Measurements from ENCODE around the gene DRC7. TPM values are rescaled to one million over a fixed set of nuclear protein-coding genes. Genes with fewer than 3 reads are reported as not detected.

DRC7 gene
- total and polyA plus RNA-seq, 4 donors: 0.06 to 1.8 (median 0.08) TPM; not detected in 1

DNA sequence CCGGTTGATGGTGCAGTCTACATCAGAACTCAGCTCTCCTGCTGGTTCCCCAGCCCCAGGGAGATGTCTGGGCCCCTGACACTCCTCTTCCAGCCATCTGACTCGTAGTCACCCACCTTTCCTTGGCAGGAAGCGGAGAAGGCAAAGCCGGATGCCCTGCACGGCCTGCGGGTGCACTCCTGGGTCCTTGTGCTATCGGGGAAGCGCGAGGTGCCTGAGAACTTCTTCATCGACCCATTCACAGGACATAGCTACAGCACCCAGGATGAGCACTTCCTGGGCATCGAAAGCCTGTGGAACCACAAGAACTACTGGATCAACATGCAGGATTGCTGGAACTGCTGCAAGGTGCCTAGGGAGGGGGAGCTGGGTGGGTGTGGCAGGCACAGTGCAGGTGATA lies 12.7 kb downstream of the DRC7 start:
- TF ChIP-seq RXRA (IDR thresholded peaks at IDR 0.05) (no peak), HNF4A (conservative IDR thresholded peaks at IDR 0.05) (no peak), ATF3 (IDR thresholded peaks at IDR 0.05) (no peak), NR2F2 (IDR thresholded peaks at IDR 0.05) (no peak), TAF1 (conservative IDR thresholded peaks at IDR 0.05) (no peak), JUND (IDR thresholded peaks at IDR 0.05) (no peak), ZBTB33 (IDR thresholded peaks at IDR 0.05) (no peak), RAD21 (IDR thresholded peaks at IDR 0.05) (no peak), HNF4G (IDR thresholded peaks at IDR 0.05) (no peak)
- TF ChIP-seq, protein P1, sequence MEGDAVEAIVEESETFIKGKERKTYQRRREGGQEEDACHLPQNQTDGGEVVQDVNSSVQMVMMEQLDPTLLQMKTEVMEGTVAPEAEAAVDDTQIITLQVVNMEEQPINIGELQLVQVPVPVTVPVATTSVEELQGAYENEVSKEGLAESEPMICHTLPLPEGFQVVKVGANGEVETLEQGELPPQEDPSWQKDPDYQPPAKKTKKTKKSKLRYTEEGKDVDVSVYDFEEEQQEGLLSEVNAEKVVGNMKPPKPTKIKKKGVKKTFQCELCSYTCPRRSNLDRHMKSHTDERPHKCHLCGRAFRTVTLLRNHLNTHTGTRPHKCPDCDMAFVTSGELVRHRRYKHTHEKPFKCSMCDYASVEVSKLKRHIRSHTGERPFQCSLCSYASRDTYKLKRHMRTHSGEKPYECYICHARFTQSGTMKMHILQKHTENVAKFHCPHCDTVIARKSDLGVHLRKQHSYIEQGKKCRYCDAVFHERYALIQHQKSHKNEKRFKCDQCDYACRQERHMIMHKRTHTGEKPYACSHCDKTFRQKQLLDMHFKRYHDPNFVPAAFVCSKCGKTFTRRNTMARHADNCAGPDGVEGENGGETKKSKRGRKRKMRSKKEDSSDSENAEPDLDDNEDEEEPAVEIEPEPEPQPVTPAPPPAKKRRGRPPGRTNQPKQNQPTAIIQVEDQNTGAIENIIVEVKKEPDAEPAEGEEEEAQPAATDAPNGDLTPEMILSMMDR (IDR thresholded peaks at IDR 0.05; ENCODE audit: low read depth, low read length, missing input control): no peak
- TF ChIP-seq, protein P2, sequence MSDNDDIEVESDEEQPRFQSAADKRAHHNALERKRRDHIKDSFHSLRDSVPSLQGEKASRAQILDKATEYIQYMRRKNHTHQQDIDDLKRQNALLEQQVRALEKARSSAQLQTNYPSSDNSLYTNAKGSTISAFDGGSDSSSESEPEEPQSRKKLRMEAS (IDR thresholded peaks at IDR 0.05): no peak
- Histone ChIP-seq H3K27ac (ENCODE audit: low read depth in 1 of 2, low read length in 2 of 2) (no peak overlapping the region), H3K4me3 (ENCODE audit: low read depth in 1 of 3, low read length in 3 of 3) (no peak overlapping the region), H3K36me3 (ENCODE audit: control insufficient read depth in 4 of 4, insufficient read depth in 3 of 4, low read depth in 1 of 4, low read length in 3 of 4) (no peaks in the 10 kb centered on the region), H3K9me3 (ENCODE audit: control insufficient read depth in 4 of 4, low read length in 3 of 4) (no peaks in the 10 kb centered on the region), H3K4me1 (ENCODE audit: control insufficient read depth in 4 of 4, insufficient read depth in 4 of 4, low read length in 3 of 4) (peaks cover 6 to 19% (median 16%) of the 10 kb centered on the region in 4 donors), H3K27me3 (ENCODE audit: control insufficient read depth in 4 of 4, insufficient read depth in 4 of 4, low read length in 3 of 4) (no peaks in the 10 kb centered on the region), H3K9ac (ENCODE audit: low read depth in 1 of 2, low read length in 2 of 2) (no peak overlapping the region)
- no peak for DNase-seq (ENCODE audit: low spot score)
- WGBS: 91% methylated on average over 11 of the region's 11 CpGs

GRCh38 chr16:57708168-57708567 lies 13.6 kb downstream of the DRC7 start:
- H3K36me3 ChIP-seq (ENCODE audit: control insufficient read depth in 4 of 4, insufficient read depth in 3 of 4, low read depth in 1 of 4, low read length in 3 of 4): no peaks in the 10 kb centered on the region
- peaks cover 6 to 18% (median 16%) of the 10 kb centered on the region in 4 donors for H3K4me1 ChIP-seq (ENCODE audit: control insufficient read depth in 4 of 4, insufficient read depth in 4 of 4, low read length in 3 of 4)
- no peaks in the 10 kb centered on the region for H3K9me3 ChIP-seq (ENCODE audit: control insufficient read depth in 4 of 4, low read length in 3 of 4)
- H3K27me3 ChIP-seq (ENCODE audit: control insufficient read depth in 4 of 4, insufficient read depth in 4 of 4, low read length in 3 of 4): no peaks in the 10 kb centered on the region
- H3K9ac ChIP-seq (ENCODE audit: low read depth in 1 of 2, low read length in 2 of 2): no peak overlapping the region
- TF ChIP-seq RAD21 (IDR thresholded peaks at IDR 0.05) (no peak), FOXA2 (IDR thresholded peaks at IDR 0.05) (no peak), NR2F2 (IDR thresholded peaks at IDR 0.05) (no peak), YY1 (IDR thresholded peaks at IDR 0.05) (no peak), HNF4A (conservative IDR thresholded peaks at IDR 0.05) (no peak), GABPA (IDR thresholded peaks at IDR 0.05 in 1 of 2, conservative IDR thresholded peaks at IDR 0.05 in 1 of 2) (no peak), TAF1 (conservative IDR thresholded peaks at IDR 0.05) (no peak), SP1 (IDR thresholded peaks at IDR 0.05) (no peak), ZBTB33 (IDR thresholded peaks at IDR 0.05) (no peak)
- TF ChIP-seq, protein P1 (IDR thresholded peaks at IDR 0.05; ENCODE audit: low read depth, low read length, missing input control): no peak
- DNase-seq (ENCODE audit: low spot score): no peak
- no peak overlapping the region for H3K4me3 ChIP-seq (ENCODE audit: low read depth in 1 of 3, low read length in 3 of 3)
- WGBS: 93% methylated on average over 3 of the region's 3 CpGs
- H3K27ac ChIP-seq (ENCODE audit: low read depth in 1 of 2, low read length in 2 of 2): no peak overlapping the region
